Measurements from ENCODE around the gene DUSP22. TPM values are rescaled to one million over a fixed set of nuclear protein-coding genes. Genes with fewer than 3 reads are reported as not detected.

Gene DUSP22
- total RNA-seq, 1 experiment from 2014 or later = 25.0 TPM

GRCh38 chr6:351011-351866, 59.0 kb downstream of the DUSP22 start:
- no peak overlapping the region for H3K4me3 Mint-ChIP-seq
- Histone ChIP-seq H3K27ac (ENCODE audit: insufficient read length, low read depth, low read length) (no peak overlapping the region), H4K91ac (ENCODE audit: insufficient read length, low read depth, low read length) (no peak overlapping the region), H3K4me1 (ENCODE audit: insufficient read depth, low read length) (no peaks in the 10 kb centered on the region), H4K20me1 (ENCODE audit: control insufficient read depth, insufficient read depth, insufficient read length) (no peaks in the 10 kb centered on the region), H2BK5ac (ENCODE audit: insufficient read length, low read length) (no peak overlapping the region), H3K14ac (ENCODE audit: insufficient read depth, low read length) (no peak overlapping the region), H2BK120ac (ENCODE audit: low read depth, low read length, poor library complexity, severe bottlenecking) (no peak overlapping the region), H4K5ac (ENCODE audit: insufficient read length, low read depth, low read length) (no peak overlapping the region), H3K23me2 (ENCODE audit: insufficient read length, low read depth, low read length, poor library complexity, severe bottlenecking) (no peaks in the 10 kb centered on the region), H3K23ac (ENCODE audit: insufficient read length, low read depth, low read length) (no peak overlapping the region), H3K56ac (ENCODE audit: insufficient read length, low read depth, low read length) (no peak overlapping the region), H2AFZ (ENCODE audit: low read length) (no peak overlapping the region), H2BK15ac (ENCODE audit: low read depth, low read length) (no peak overlapping the region), H4K8ac (replicated peaks; ENCODE audit: insufficient read length, low read depth, low read length) (no peak overlapping the region), H3K27me3 (ENCODE audit: insufficient read depth, low read length) (no peaks in the 10 kb centered on the region), H3K79me1 (ENCODE audit: insufficient read depth, low read depth, low read length, poor library complexity, severe bottlenecking) (no peaks in the 10 kb centered on the region), H3K79me2 (ENCODE audit: insufficient read depth, low read length) (no peaks in the 10 kb centered on the region), H2BK12ac (ENCODE audit: insufficient read length, low read depth, low read length) (no peak overlapping the region), H3T11ph (ENCODE audit: low read length) (no peak overlapping the region), H3K9ac (ENCODE audit: extremely low read depth, insufficient read length, low read length) (no peak overlapping the region), H2BK20ac (ENCODE audit: low read depth, low read length, poor library complexity, severe bottlenecking) (no peak overlapping the region), H3K18ac (ENCODE audit: insufficient read length, low read depth, low read length) (no peak overlapping the region), H3K4ac (ENCODE audit: low read depth, low read length) (no peak overlapping the region), H2AK5ac (ENCODE audit: insufficient read length, low read length) (no peak overlapping the region), H3K4me2 (ENCODE audit: insufficient read depth, insufficient read length, low read length) (no peak overlapping the region), H3K9me3 (ENCODE audit: control insufficient read depth, low read depth, low read length) (peaks cover 83% of the 10 kb centered on the region)
- peaks cover 12 to 32% (median 20%) of the 10 kb centered on the region in 3 experiments for H3K36me3 Mint-ChIP-seq (ENCODE audit: insufficient read depth in 1 of 3, low read depth in 3 of 3)
- peaks cover 91 to 97% of the 10 kb centered on the region in 2 experiments for H3K9me3 Mint-ChIP-seq
- no CpG with 5 or more reads among the region's 31 CpGs for WGBS (ENCODE audit: extremely low coverage, insufficient read length, low lambda C conversion rate)
- H3K27ac Mint-ChIP-seq = peak overlapping the region in 2 of 3 experiments; percentile 56 to 66; a peak in 2 of 7 replicates
- H3K4me1 Mint-ChIP-seq = peaks cover 8 to 10% of the 10 kb centered on the region in 2 experiments; a peak in 3 of 4 replicates
- TF ChIP-seq CTCF (conservative IDR thresholded peaks at IDR 0.05) = peak; percentile 34; the same call in 2 of the 3 replicates
- DNase-seq = no peak
- peaks cover 2% of the 10 kb centered on the region for H3K27me3 Mint-ChIP-seq (ENCODE audit: low read depth)

All from H9 (cell line).